Measurements from ENCODE around the gene PDE4D.

- no peak for TF ChIP-seq CTCF (IDR thresholded peaks at IDR 0.05)
- no peak for TF ChIP-seq POLR2A (IDR thresholded peaks at IDR 0.05)
Measured at GRCh38 chr5:59346514-59346913, 547.0 kb downstream of the PDE4D start.

Measured in esophagus squamous epithelium (tissue), 4 donors.